Measurements from ENCODE around the gene CCT5.

GRCh38 chr5:10215366-10215765, 34.7 kb upstream of the CCT5 start:
- TF ChIP-seq CTCF (IDR thresholded peaks at IDR 0.05) (no peak), EP300 (IDR thresholded peaks at IDR 0.05) (no peak), POLR2A (IDR thresholded peaks at IDR 0.05) (no peak)
